BLaER1 treated with 17β-estradiol and CSF1 and Interleukin-3, amounts not matched to agents 10 nM and 100 nM (cell line): ENCODE results near the gene CERCAM.
A peak's percentile ranks its signal among the peaks of the same experiment; 100 is the strongest.

Source experiments
- H3K27ac ChIP-seq, 11 experiments: shearing (Covaris generic); formaldehyde crosslinking; 2 replicates each; pipeline ENCODE4 v1.8.1; 2022
- H3K27me3 ChIP-seq, 11 experiments: shearing (Covaris generic); formaldehyde crosslinking; 2 replicates each; pipeline ENCODE4 v1.8.1; 2022
- H3K36me3 ChIP-seq, 11 experiments: shearing (Covaris generic); formaldehyde crosslinking; 2 replicates each; pipeline ENCODE4 v1.8.1; 2022
- H3K4me1 ChIP-seq, 10 experiments: shearing (Covaris generic); formaldehyde crosslinking; 2 replicates each; pipeline ENCODE4 v1.8.1; 2022
- H3K4me2 ChIP-seq, 11 experiments: shearing (Covaris generic); formaldehyde crosslinking; 2 replicates each; pipeline ENCODE4 v1.8.1; 2022
- H3K4me3 ChIP-seq, 10 experiments: shearing (Covaris generic); formaldehyde crosslinking; 2 replicates each; pipeline ENCODE4 v1.8.1; 2022
- H3K9ac ChIP-seq, 11 experiments: shearing (Covaris generic); formaldehyde crosslinking; 2 replicates each; pipeline ENCODE4 v1.8.1; 2022
- H3K9me3 ChIP-seq, 11 experiments: shearing (Covaris generic); formaldehyde crosslinking; replicated peaks in 1 of 11; 2 replicates each; pipeline ENCODE4 v1.8.1; 2022
- H4K20me1 ChIP-seq, 11 experiments: shearing (Covaris generic); formaldehyde crosslinking; 2 replicates each; pipeline ENCODE4 v1.8.1; 2022
- Cebpa-rat ChIP-seq, 11 experiments: shearing (Covaris generic); IDR thresholded peaks; 2 replicates each; pipeline ENCODE4 v1.8.1; 2022

CERCAM gene

DNA sequence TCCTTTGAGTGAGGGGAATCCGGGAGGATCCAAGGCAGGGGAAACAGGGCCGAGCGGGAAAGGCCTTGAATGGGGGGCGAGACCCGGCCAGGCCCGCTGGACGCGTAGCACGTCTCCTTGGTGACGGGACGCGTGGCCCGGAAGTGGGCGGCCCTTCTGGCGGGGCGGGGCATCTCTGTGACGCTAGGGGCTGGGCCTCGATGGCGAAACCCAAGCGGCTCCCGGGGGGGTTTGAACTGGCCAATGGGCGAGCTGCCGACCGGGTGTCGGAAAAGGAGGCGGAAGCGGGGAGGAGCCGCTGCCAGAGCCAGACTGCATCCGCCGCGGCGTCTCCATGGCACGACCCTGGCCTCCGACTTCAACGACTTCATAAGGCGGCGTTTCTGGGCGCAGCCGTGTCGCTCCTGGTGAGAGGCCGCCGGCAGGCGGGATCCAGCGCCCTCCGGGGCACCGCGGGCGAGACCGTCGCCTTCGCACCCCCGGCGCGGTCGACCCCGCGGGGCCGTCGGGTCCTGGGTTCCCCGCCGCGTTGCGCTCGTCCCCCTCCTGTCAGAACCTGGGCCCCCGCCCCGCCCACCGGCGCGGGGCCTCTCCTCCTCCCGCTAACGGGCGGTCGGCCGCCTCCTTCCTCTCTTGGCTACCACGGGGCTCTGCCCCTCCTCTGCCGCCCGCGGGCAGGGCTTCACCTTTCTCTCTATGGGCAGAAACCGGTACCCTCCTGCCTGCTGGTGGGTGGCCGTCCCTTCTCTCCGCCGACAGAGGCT, 35.4 kb downstream of the CERCAM start, which contains the start of gene ODF2:
Gene ODF2 (plus strand): TSS at position 158 of the 764 bp plus-strand sequence. CDS start 86 bp downstream, at position 244.
- H3K9ac ChIP-seq: peak within 1 kb of the TSS; percentile 75 to 98 (median 93)
- no peaks in the 10 kb centered on the region for H3K27me3 ChIP-seq
- peaks cover 16 to 29% (median 22%) of the 10 kb centered on the region in 11 experiments for H3K36me3 ChIP-seq
- H3K27ac ChIP-seq: peak within 1 kb of the TSS; percentile 29 to 99 (median 93); a peak in 21 of 22 replicates
- no peaks in the 10 kb centered on the region for H3K9me3 ChIP-seq
- peaks cover 0 to 38% (median 26%) of the 10 kb centered on the region in 11 experiments; a peak in 16 of 22 replicates for H4K20me1 ChIP-seq
- H3K4me3 ChIP-seq: peak within 1 kb of the TSS; percentile 81 to 99 (median 94)
- peaks cover 6 to 52% (median 39%) of the 10 kb centered on the region in 10 experiments; a peak in 19 of 20 replicates for H3K4me1 ChIP-seq
- TF ChIP-seq Cebpa-rat (IDR thresholded peaks at IDR 0.05): peak in 7 of 11 experiments; percentile 44 to 74 (median 63); a peak in 7 of 22 replicates
- peak within 1 kb of the TSS; percentile 92 to 100 (median 99) for H3K4me2 ChIP-seq

DNA sequence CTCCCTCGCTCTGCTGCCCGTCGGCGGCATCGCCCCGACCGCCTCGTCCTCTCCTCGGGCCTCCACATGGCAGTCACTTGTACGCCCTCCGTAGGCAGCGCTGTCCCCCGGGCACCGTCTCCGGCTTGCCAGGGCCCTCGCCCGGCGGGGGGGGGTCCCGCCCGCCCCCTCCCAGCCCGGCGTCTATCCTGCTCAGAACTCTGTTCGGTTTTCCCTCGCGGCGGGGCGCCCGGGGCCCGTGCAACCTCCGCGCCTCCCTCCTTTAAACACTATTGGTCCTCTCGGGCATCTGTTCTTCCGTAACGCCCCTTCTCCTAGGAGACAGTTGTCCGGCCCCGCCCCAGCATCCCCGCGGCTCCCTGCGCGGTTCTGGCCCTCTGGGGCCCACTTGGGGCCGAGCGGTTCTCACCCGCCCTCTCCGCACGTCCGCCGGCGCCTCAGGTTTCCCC, 36.0 kb downstream of the CERCAM start:
- Histone ChIP-seq H3K9me3 (no peaks in the 10 kb centered on the region), H3K36me3 (peaks cover 19 to 35% (median 28%) of the 10 kb centered on the region in 11 experiments), H3K9ac (peak overlapping the region; percentile 75 to 98 (median 93)), H3K27me3 (no peaks in the 10 kb centered on the region), H3K27ac (peak overlapping the region in 10 of 11 experiments; percentile 85 to 99 (median 94); a peak in 20 of 22 replicates), H3K4me1 (peaks cover 6 to 52% (median 39%) of the 10 kb centered on the region in 10 experiments; a peak in 19 of 20 replicates), H3K4me3 (peak overlapping the region; percentile 81 to 99 (median 94)), H3K4me2 (peak overlapping the region; percentile 92 to 100 (median 99)), H4K20me1 (peaks cover 0 to 38% (median 26%) of the 10 kb centered on the region in 11 experiments; a peak in 16 of 22 replicates)
- no peak for TF ChIP-seq Cebpa-rat (IDR thresholded peaks at IDR 0.05)

DNA sequence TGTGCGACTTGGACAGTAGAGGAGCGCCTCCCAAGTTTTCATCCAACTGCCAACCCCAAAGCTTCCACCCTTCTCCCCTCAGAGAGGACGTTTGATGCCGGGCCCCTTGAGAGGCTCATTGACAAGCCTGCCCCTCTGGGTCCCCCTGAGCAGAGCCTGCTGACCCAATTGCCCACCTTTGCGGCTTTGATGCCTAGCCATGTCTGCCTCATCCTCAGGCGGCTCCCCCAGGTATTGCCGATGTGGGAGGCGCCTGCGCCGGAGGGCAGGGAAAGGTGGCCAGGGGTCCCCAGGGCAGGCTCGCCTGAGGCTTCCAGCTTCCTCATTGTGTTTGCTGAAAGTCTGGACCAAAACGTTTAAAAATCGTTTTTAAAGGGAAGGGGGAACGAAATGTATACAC, 36.5 kb downstream of the CERCAM start:
- H3K4me3 ChIP-seq: peak overlapping the region; percentile 81 to 99 (median 94)
- peaks cover 6 to 52% (median 39%) of the 10 kb centered on the region in 10 experiments; a peak in 19 of 20 replicates for H3K4me1 ChIP-seq
- peak overlapping the region in 9 of 11 experiments; percentile 90 to 99 (median 94); a peak in 16 of 22 replicates for H3K27ac ChIP-seq
- no peaks in the 10 kb centered on the region for H3K9me3 ChIP-seq
- TF ChIP-seq Cebpa-rat (IDR thresholded peaks at IDR 0.05): no peak
- H3K4me2 ChIP-seq: peak overlapping the region; percentile 92 to 100 (median 99)
- H3K36me3 ChIP-seq: peaks cover 21 to 40% (median 33%) of the 10 kb centered on the region in 11 experiments
- peaks cover 0 to 38% (median 26%) of the 10 kb centered on the region in 11 experiments; a peak in 16 of 22 replicates for H4K20me1 ChIP-seq
- no peaks in the 10 kb centered on the region for H3K27me3 ChIP-seq
- H3K9ac ChIP-seq: peak overlapping the region; percentile 75 to 98 (median 93); a peak in 21 of 22 replicates

DNA sequence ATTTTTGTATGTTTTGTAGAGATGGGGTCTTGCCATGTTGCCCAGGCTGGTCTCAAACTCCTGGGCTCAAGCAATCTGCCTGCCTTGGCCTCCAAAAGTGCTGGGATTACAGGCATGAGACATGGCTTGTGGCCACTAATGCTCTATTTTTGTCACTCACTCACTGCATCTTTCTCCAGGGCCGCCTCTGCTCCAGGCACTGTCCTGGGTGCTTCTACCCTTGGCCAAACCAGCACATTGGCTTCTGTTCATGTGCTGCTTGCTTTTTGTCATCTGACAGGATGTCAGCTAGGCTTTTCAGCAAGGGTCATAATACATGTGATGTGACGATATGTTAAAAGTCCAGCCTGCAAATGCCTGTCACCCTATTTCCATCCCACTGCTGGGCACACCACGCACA, 38.4 kb downstream of the CERCAM start:
- Histone ChIP-seq H4K20me1 (peaks cover 0 to 38% (median 26%) of the 10 kb centered on the region in 11 experiments; a peak in 16 of 22 replicates), H3K4me2 (peak overlapping the region in 5 of 11 experiments; percentile 17 to 100 (median 21); a peak in 3 of 22 replicates), H3K36me3 (peaks cover 36 to 58% (median 51%) of the 10 kb centered on the region in 11 experiments), H3K4me1 (peaks cover 6 to 42% (median 31%) of the 10 kb centered on the region in 10 experiments; a peak in 19 of 20 replicates), H3K27ac (no peak overlapping the region), H3K27me3 (no peaks in the 10 kb centered on the region), H3K9me3 (no peaks in the 10 kb centered on the region), H3K9ac (peak overlapping the region in 4 of 11 experiments; percentile 1 to 47 (median 14); a peak in 2 of 22 replicates), H3K4me3 (no peak overlapping the region)
- no peak for TF ChIP-seq Cebpa-rat (IDR thresholded peaks at IDR 0.05)

DNA sequence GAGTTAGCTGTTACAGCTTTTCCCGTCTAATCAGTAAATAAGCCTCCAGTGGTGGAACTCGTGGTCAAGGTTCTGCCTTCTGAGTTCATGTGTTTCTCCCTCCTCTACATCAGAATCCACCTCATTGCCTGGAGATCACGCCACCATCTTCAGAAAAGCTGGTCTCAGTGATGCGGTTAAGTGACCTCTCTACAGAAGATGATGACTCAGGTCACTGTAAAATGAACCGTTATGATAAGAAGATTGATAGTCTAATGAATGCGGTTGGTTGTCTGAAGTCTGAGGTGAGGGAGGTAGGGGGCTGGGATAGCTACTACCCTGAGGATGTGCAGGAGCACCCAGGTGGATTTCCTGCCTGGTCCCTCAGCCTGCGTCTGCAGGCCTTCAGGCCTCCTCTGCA, 48.4 kb downstream of the CERCAM start:
- H3K4me3 ChIP-seq: no peak overlapping the region
- no peaks in the 10 kb centered on the region for H3K27me3 ChIP-seq
- H3K36me3 ChIP-seq: peaks cover 31 to 85% (median 71%) of the 10 kb centered on the region in 11 experiments; a peak in 21 of 22 replicates
- H3K9ac ChIP-seq: peak overlapping the region in 2 of 11 experiments; percentile 3 to 28; a peak in 4 of 22 replicates
- TF ChIP-seq Cebpa-rat (IDR thresholded peaks at IDR 0.05): no peak
- H3K27ac ChIP-seq: peak overlapping the region in 7 of 11 experiments; percentile 15 to 69 (median 47); a peak in 13 of 22 replicates
- H3K4me2 ChIP-seq: peak overlapping the region in 8 of 11 experiments; percentile 37 to 70 (median 60); a peak in 16 of 22 replicates
- H3K4me1 ChIP-seq: peaks cover 20 to 58% (median 53%) of the 10 kb centered on the region in 10 experiments
- no peaks in the 10 kb centered on the region; a peak in 1 of 22 replicates for H4K20me1 ChIP-seq
- H3K9me3 ChIP-seq: no peaks in the 10 kb centered on the region

DNA sequence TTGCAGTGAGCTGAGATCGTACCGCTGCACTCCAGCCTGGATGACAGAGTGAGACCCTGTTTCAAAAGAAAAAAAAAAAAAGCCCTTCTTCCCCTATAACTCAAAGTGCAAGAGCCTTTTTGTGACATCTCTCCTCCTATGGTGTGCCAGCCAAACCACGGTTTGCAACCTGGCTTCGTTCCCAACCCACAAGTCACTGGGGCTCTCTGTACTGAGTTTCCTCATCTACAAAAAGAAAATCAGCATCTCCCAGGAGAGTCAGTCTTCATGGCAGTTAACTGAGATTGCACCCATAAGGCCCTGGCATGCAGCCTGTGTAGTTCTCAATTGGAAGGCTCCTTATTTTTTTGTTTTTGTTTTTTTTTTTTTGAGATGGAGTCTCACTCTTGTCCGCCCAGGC, 49.9 kb downstream of the CERCAM start:
- H3K36me3 ChIP-seq: peaks cover 37 to 85% (median 74%) of the 10 kb centered on the region in 11 experiments
- H3K4me1 ChIP-seq: peaks cover 20 to 58% (median 53%) of the 10 kb centered on the region in 10 experiments
- TF ChIP-seq Cebpa-rat (IDR thresholded peaks at IDR 0.05): peak in 7 of 11 experiments; percentile 28 to 97 (median 81); a peak in 11 of 22 replicates
- H3K27me3 ChIP-seq: no peaks in the 10 kb centered on the region
- peak overlapping the region; percentile 29 to 78 (median 66); a peak in 18 of 22 replicates for H3K9ac ChIP-seq
- peak overlapping the region in 3 of 10 experiments; percentile 23 to 32 (median 28); a peak in 3 of 20 replicates for H3K4me3 ChIP-seq
- H3K4me2 ChIP-seq: peak overlapping the region; percentile 63 to 89 (median 81)
- no peaks in the 10 kb centered on the region; a peak in 1 of 22 replicates for H4K20me1 ChIP-seq
- H3K9me3 ChIP-seq: no peaks in the 10 kb centered on the region
- H3K27ac ChIP-seq: peak overlapping the region in 9 of 11 experiments; percentile 50 to 87 (median 80); a peak in 18 of 22 replicates

DNA sequence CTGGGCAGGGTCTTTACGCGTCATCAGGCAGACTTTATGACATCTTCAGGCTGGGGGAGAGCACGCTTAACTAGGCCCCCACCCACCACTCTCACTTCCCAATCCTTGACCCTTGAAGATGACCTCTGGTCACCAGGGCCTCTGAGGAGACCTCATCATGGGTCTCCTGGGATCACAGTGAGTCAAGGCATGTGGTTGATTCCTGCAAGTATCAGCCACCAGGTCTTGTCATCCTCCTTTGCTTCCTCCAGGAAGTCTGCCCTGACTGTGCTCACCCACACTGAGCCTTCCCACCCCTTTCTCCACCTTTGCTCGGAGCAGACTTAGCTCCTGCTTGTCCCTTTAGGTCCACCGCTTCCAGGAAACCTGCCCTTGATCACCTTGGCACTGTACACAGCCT, 52.4 kb downstream of the CERCAM start:
- Histone ChIP-seq H3K4me3 (no peak overlapping the region), H3K27me3 (no peaks in the 10 kb centered on the region), H3K4me1 (peaks cover 20 to 57% (median 53%) of the 10 kb centered on the region in 10 experiments), H4K20me1 (no peaks in the 10 kb centered on the region; a peak in 1 of 22 replicates), H3K9me3 (no peaks in the 10 kb centered on the region), H3K27ac (peak overlapping the region in 8 of 11 experiments; percentile 20 to 87 (median 81); a peak in 12 of 22 replicates), H3K9ac (peak overlapping the region in 7 of 11 experiments; percentile 2 to 43 (median 19); a peak in 9 of 22 replicates), H3K4me2 (peak overlapping the region in 10 of 11 experiments; percentile 18 to 89 (median 82); a peak in 19 of 22 replicates), H3K36me3 (peaks cover 52 to 88% (median 78%) of the 10 kb centered on the region in 11 experiments)
- TF ChIP-seq Cebpa-rat (IDR thresholded peaks at IDR 0.05): no peak

DNA sequence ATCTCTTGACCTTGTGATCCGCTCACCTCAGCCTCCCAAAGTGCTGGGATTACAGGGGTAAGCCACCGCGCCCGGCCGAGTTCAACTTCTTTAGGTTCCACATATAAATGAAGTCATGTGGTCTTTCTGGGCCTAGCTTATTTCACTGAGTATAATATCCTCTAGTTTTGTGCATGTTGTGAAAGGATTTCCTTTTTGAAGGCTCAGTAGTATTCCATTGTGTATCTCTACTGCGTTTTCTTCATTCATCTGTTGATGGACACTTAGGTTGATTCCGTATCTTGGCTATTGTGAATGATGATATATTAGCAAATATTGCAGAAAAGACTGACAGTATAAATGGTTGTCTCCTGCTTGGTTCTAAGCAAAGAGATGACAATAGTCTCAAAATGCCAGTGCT, 55.2 kb downstream of the CERCAM start:
- no peak overlapping the region for H3K27ac ChIP-seq
- H4K20me1 ChIP-seq: peaks cover 0 to 14% (median 0%) of the 10 kb centered on the region in 11 experiments; a peak in 3 of 22 replicates
- H3K9me3 ChIP-seq: no peaks in the 10 kb centered on the region
- H3K9ac ChIP-seq: no peak overlapping the region
- H3K4me1 ChIP-seq: peaks cover 10 to 31% (median 28%) of the 10 kb centered on the region in 10 experiments
- no peak overlapping the region for H3K4me2 ChIP-seq
- H3K27me3 ChIP-seq: no peaks in the 10 kb centered on the region
- no peak overlapping the region for H3K4me3 ChIP-seq
- H3K36me3 ChIP-seq: peaks cover 59 to 100% (median 88%) of the 10 kb centered on the region in 11 experiments
- TF ChIP-seq Cebpa-rat (IDR thresholded peaks at IDR 0.05): no peak
